ENCODE results near the gene ATXN3. TPM values are rescaled to one million over a fixed set of nuclear protein-coding genes. Genes with fewer than 3 reads are reported as not detected.

ATXN3 gene
- 10 to 100 TPM in 11 of 12 donors, not detected in 1; 13.8 to 42.8 (median 19.6) TPM for polyA plus RNA-seq (ENCODE audit: insufficient read length in 12 of 12)
- long read RNA-seq, donor 1, full-length matches to known transcripts, result 3 of 3 reads
- long read RNA-seq, donor 1, partial matches to known transcripts, result 0 of 3 reads
- long read RNA-seq, donor 1, other reads (novel, unspliced or antisense), result 0 of 3 reads
- long read RNA-seq, donor 2, full-length matches to known transcripts, result 4 of 4 reads
- long read RNA-seq, donor 2, partial matches to known transcripts, result 0 of 4 reads
- long read RNA-seq, donor 2, other reads (novel, unspliced or antisense), result 0 of 4 reads
- long read RNA-seq, donor 3, full-length matches to known transcripts, result 3 of 3 reads
- long read RNA-seq, donor 3, partial matches to known transcripts, result 0 of 3 reads
- long read RNA-seq, donor 3, other reads (novel, unspliced or antisense), result 0 of 3 reads
- long read RNA-seq, donor 4, full-length matches to known transcripts, result 2 of 2 reads
- long read RNA-seq, donor 4, partial matches to known transcripts, result 0 of 2 reads
- long read RNA-seq, donor 4, other reads (novel, unspliced or antisense), result 0 of 2 reads
- long read RNA-seq, donor 5, full-length matches to known transcripts, result 2 of 2 reads
- long read RNA-seq, donor 5, partial matches to known transcripts, result 0 of 2 reads
- long read RNA-seq, donor 5, other reads (novel, unspliced or antisense), result 0 of 2 reads
- long read RNA-seq, donor 6, full-length matches to known transcripts, result 2 of 2 reads
- long read RNA-seq, donor 6, partial matches to known transcripts, result 0 of 2 reads
- long read RNA-seq, donor 6, other reads (novel, unspliced or antisense), result 0 of 2 reads
- long read RNA-seq, donor 7, partial matches to known transcripts, result 7 of 8 reads
- long read RNA-seq, donor 7, other reads (novel, unspliced or antisense), result 0 of 8 reads
- long read RNA-seq, donor 8, full-length matches to known transcripts, result 9 of 9 reads
- long read RNA-seq, donor 8, partial matches to known transcripts, result 0 of 9 reads
- long read RNA-seq, donor 8, other reads (novel, unspliced or antisense), result 0 of 9 reads
- long read RNA-seq, donor 9, partial matches to known transcripts, result 0 of 1 reads
- long read RNA-seq, donor 9, other reads (novel, unspliced or antisense), result 0 of 1 reads
- long read RNA-seq, donor 10, full-length matches to known transcripts, result 4 of 4 reads
- long read RNA-seq, donor 10, partial matches to known transcripts, result 0 of 4 reads
- long read RNA-seq, donor 10, other reads (novel, unspliced or antisense), result 0 of 4 reads
- long read RNA-seq, donor 11, full-length matches to known transcripts, result 7 of 7 reads
- long read RNA-seq, donor 11, partial matches to known transcripts, result 0 of 7 reads
- long read RNA-seq, donor 11, other reads (novel, unspliced or antisense), result 0 of 7 reads

GRCh38 chr14:92106143-92106926, at the start of gene ATXN3:
Gene ATXN3, minus strand, starts transcription at chr14:92106582. Its CDS starts 30 bp downstream, at chr14:92106552.
- peak; percentile 97 for DNase-seq

GRCh38 chr14:92154283-92154942, 48.0 kb upstream of the ATXN3 start:
- no peak for DNase-seq

- DNase-seq, result no peak
These were observed 47.2 kb upstream of the ATXN3 start for GRCh38 chr14:92153581-92153980.

GRCh38 chr14:92144708-92145107, 38.3 kb upstream of the ATXN3 start:
- no peak for DNase-seq

- DNase-seq, result no peak
These were observed 37.6 kb upstream of the ATXN3 start for GRCh38 chr14:92143962-92144361.

- no peak for DNase-seq
These were observed 36.9 kb upstream of the ATXN3 start for GRCh38 chr14:92143309-92143708.

- DNase-seq, result peak; percentile 31
These were observed 28.9 kb upstream of the ATXN3 start for GRCh38 chr14:92135269-92135668.

- no peak for DNase-seq
These were observed 28.1 kb upstream of the ATXN3 start for GRCh38 chr14:92134456-92134855.

- no peak for DNase-seq
These were observed 16.4 kb upstream of the ATXN3 start for GRCh38 chr14:92122761-92123160.

GRCh38 chr14:92122351-92122677, 15.9 kb upstream of the ATXN3 start:
- DNase-seq, result peak; percentile 48

GRCh38 chr14:92121670-92122350, 15.4 kb upstream of the ATXN3 start, which contains the start of the genes CPSF2 and NDUFB1:
Gene CPSF2, plus strand, starts transcription at chr14:92121969. Its CDS starts 9,016 bp downstream, at chr14:92130985.
Gene NDUFB1, minus strand, starts transcription at chr14:92121706. Its CDS starts 4,069 bp downstream, at chr14:92117637.
- peak; percentile 87 for DNase-seq

- peak; percentile 69 for DNase-seq
These were observed 14.9 kb upstream of the ATXN3 start for GRCh38 chr14:92121207-92121669.

- DNase-seq, result no peak
These were observed 3.1 kb upstream of the ATXN3 start for GRCh38 chr14:92109490-92109889.

- no peak for DNase-seq
These were observed 2.2 kb upstream of the ATXN3 start for GRCh38 chr14:92108345-92109254.

- no peak for DNase-seq
These were observed 564 bp downstream of the ATXN3 start for GRCh38 chr14:92105893-92106142.

GRCh38 chr14:92105073-92105892, 1.1 kb downstream of the ATXN3 start:
- no peak for DNase-seq

- no peak for DNase-seq
These were observed 2.9 kb downstream of the ATXN3 start for GRCh38 chr14:92103363-92103989.

Data from muscle of arm (tissue), 14 donors.